ENCODE data around the gene COL19A1.

COL19A1 gene

GRCh38 chr6:70168681-70169377 is 302.5 kb downstream of the COL19A1 start:
- DNase-seq (ENCODE audit: low read depth) = no peak

- no peak for DNase-seq (ENCODE audit: low read depth)
Observed at GRCh38 chr6:70171236-70171635, 304.9 kb downstream of the COL19A1 start.

- no peak for DNase-seq (ENCODE audit: low read depth)
Observed at GRCh38 chr6:70172252-70172651, 305.9 kb downstream of the COL19A1 start.

- DNase-seq (ENCODE audit: low read depth) = no peak
Observed at GRCh38 chr6:70175770-70176169, 309.4 kb downstream of the COL19A1 start.

GRCh38 chr6:70176842-70177550 is 310.6 kb downstream of the COL19A1 start:
- no peak for DNase-seq (ENCODE audit: low read depth)

GRCh38 chr6:70180183-70180900 is 314.0 kb downstream of the COL19A1 start:
- no peak for DNase-seq (ENCODE audit: low read depth)

- no peak for DNase-seq (ENCODE audit: low read depth)
Observed at GRCh38 chr6:70180901-70181599, 314.7 kb downstream of the COL19A1 start.

GRCh38 chr6:70183538-70183937 is 317.2 kb downstream of the COL19A1 start:
- DNase-seq (ENCODE audit: low read depth) = no peak

- no peak for DNase-seq (ENCODE audit: low read depth)
Observed at GRCh38 chr6:70184723-70185122, 318.4 kb downstream of the COL19A1 start.

- DNase-seq (ENCODE audit: low read depth) = no peak
Observed at GRCh38 chr6:70186461-70186860, 320.1 kb downstream of the COL19A1 start.

- DNase-seq (ENCODE audit: low read depth) = no peak
Observed at GRCh38 chr6:70188202-70188601, 321.8 kb downstream of the COL19A1 start.

- DNase-seq (ENCODE audit: low read depth) = no peak
Observed at GRCh38 chr6:70194421-70194820, 328.1 kb downstream of the COL19A1 start.

GRCh38 chr6:70196531-70196930 is 330.2 kb downstream of the COL19A1 start:
- DNase-seq (ENCODE audit: low read depth) = no peak

- no peak for DNase-seq (ENCODE audit: low read depth)
Observed at GRCh38 chr6:70198785-70199184, 332.4 kb downstream of the COL19A1 start.

- DNase-seq (ENCODE audit: low read depth) = no peak
Observed at GRCh38 chr6:70208235-70208790, 342.0 kb downstream of the COL19A1 start.

- no peak for DNase-seq (ENCODE audit: low read depth)
Observed at GRCh38 chr6:70210462-70210861, 344.1 kb downstream of the COL19A1 start.

GRCh38 chr6:70215460-70216108 is 349.2 kb downstream of the COL19A1 start:
- DNase-seq (ENCODE audit: low read depth) = no peak

GRCh38 chr6:70216767-70217166 is 350.4 kb downstream of the COL19A1 start:
- DNase-seq (ENCODE audit: low read depth) = no peak

GRCh38 chr6:70219943-70220613 is 353.7 kb downstream of the COL19A1 start:
- no peak for DNase-seq (ENCODE audit: low read depth)

GRCh38 chr6:70221025-70221714 is 354.8 kb downstream of the COL19A1 start:
- no peak for DNase-seq (ENCODE audit: low read depth)
